Measurements from ENCODE around the gene CSMD2.

DNA sequence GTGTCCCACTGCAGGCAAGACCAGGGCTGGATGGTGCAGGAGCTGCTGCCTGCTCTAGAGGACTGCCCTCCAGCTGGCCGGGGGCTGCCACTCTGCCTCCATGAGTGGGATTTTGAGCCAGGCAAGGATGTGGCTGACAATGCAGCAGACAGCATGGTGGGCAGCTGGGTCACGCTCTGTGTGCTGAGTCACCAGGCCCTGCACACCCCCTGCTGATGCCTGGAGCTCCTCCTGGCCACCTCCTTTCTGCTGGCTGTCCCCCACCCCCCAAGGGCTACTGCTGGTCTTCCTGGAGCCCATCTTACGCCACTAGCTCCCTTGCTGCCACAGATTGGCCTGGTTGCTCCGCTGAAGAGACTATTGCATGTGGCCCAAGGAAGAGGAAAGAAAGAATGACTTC lies 696.5 kb downstream of the CSMD2 start:
- TF ChIP-seq ELF4 (IDR thresholded peaks at IDR 0.05): no peak
- no peak for TF ChIP-seq NFRKB (IDR thresholded peaks at IDR 0.05)
- TF ChIP-seq TARDBP (IDR thresholded peaks at IDR 0.05): no peak
- TF ChIP-seq, protein P1, sequence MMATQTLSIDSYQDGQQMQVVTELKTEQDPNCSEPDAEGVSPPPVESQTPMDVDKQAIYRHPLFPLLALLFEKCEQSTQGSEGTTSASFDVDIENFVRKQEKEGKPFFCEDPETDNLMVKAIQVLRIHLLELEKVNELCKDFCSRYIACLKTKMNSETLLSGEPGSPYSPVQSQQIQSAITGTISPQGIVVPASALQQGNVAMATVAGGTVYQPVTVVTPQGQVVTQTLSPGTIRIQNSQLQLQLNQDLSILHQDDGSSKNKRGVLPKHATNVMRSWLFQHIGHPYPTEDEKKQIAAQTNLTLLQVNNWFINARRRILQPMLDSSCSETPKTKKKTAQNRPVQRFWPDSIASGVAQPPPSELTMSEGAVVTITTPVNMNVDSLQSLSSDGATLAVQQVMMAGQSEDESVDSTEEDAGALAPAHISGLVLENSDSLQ (IDR thresholded peaks at IDR 0.05): no peak
- no peak for TF ChIP-seq CTBP1 (IDR thresholded peaks at IDR 0.05; ENCODE audit: borderline replicate concordance)
- TF ChIP-seq SP1 (IDR thresholded peaks at IDR 0.05): no peak
- no peak for TF ChIP-seq SUZ12 (IDR thresholded peaks at IDR 0.05)
- no peak for TF ChIP-seq BHLHE40 (IDR thresholded peaks at IDR 0.05; ENCODE audit: borderline replicate concordance)

All from HEK293T (cell line).